Liver (tissue), 9 donors: Measurements from ENCODE around the gene KCTD5. TPM values are rescaled to one million over a fixed set of nuclear protein-coding genes. Genes with fewer than 3 reads are reported as not detected.
"Not testable (repeated sequence)": the region's sequence is repeated elsewhere in the genome, so short reads cannot be mapped to it uniquely, and the experiment has no call there.

Experiments used
- DNase-seq: peaks from one replicate; pipeline ENCODE4 v3.0.0-alpha.2; 2017; ENCODE audit warnings: low spot score
- H3K27ac ChIP-seq, 2 donors: one replicate each; pipeline ENCODE4 v1.7.0; 2013; ENCODE audit warnings: inconsistent platforms in 2 of 2, low read length in 2 of 2, control low read depth in 1 of 2, low read depth in 1 of 2, mild to moderate bottlenecking in 1 of 2
- H3K27me3 ChIP-seq, 4 donors: one replicate each; pipeline versions ENCODE4 v1.6.1 to v1.7.0; 2013; ENCODE audit warnings: low read length in 3 of 4, inconsistent platforms in 1 of 4, mild to moderate bottlenecking in 1 of 4, moderate library complexity in 1 of 4; ENCODE audit not compliant: control insufficient read depth in 4 of 4, insufficient read depth in 4 of 4
- H3K36me3 ChIP-seq, 4 donors: one replicate each; pipeline versions ENCODE4 v1.6.1 to v1.7.0; 2013; ENCODE audit warnings: low read length in 3 of 4, mild to moderate bottlenecking in 3 of 4, low read depth in 1 of 4, moderate library complexity in 1 of 4; ENCODE audit not compliant: control insufficient read depth in 4 of 4, insufficient read depth in 3 of 4
- H3K4me1 ChIP-seq, 4 donors: one replicate each; pipeline versions ENCODE4 v1.6.1 to v1.7.0; 2013; ENCODE audit warnings: low read length in 3 of 4, mild to moderate bottlenecking in 3 of 4, moderate library complexity in 1 of 4; ENCODE audit not compliant: control insufficient read depth in 4 of 4, insufficient read depth in 4 of 4
- H3K4me3 ChIP-seq, 3 donors: one replicate each; pipeline versions ENCODE4 v1.6.1 to v1.7.0; 2013; ENCODE audit warnings: low read length in 3 of 3, control low read depth in 1 of 3, low read depth in 1 of 3, mild to moderate bottlenecking in 1 of 3
- H3K9ac ChIP-seq, 2 donors: one replicate each; pipeline ENCODE4 v1.7.0; 2013; ENCODE audit warnings: low read length in 2 of 2, mild to moderate bottlenecking in 2 of 2, moderate library complexity in 2 of 2, control low read depth in 1 of 2, low read depth in 1 of 2
- H3K9me3 ChIP-seq, 4 donors: one replicate each; pipeline versions ENCODE4 v1.6.1 to v1.7.0; 2013; ENCODE audit warnings: low read length in 3 of 4; ENCODE audit not compliant: control insufficient read depth in 4 of 4
- EGR1 ChIP-seq, 2 donors: IDR thresholded peaks; 2 replicates each; pipeline ENCODE4 v1.6.1; 2016 to 2018; ENCODE audit warnings: antibody characterized with exemption in 2 of 2, low read depth in 2 of 2
- FOXA1 ChIP-seq: IDR thresholded peaks from 2 replicates; pipeline ENCODE4 v1.6.1; 2016; ENCODE audit warnings: antibody characterized with exemption
- FOXA2 ChIP-seq: IDR thresholded peaks from 2 replicates; pipeline ENCODE4 v1.6.1; 2016; ENCODE audit warnings: antibody characterized with exemption
- GABPA ChIP-seq, 2 donors: IDR thresholded peaks in 1 of 2; conservative IDR thresholded peaks in 1 of 2; 2 replicates each; pipeline ENCODE4 v1.6.1; 2016; ENCODE audit warnings: antibody characterized with exemption in 2 of 2, mild to moderate bottlenecking in 1 of 2, moderate library complexity in 1 of 2
- HNF4A ChIP-seq, 2 donors: conservative IDR thresholded peaks; 2 replicates each; pipeline ENCODE4 v1.6.1; 2016; ENCODE audit warnings: antibody characterized with exemption in 2 of 2, mild to moderate bottlenecking in 2 of 2
- HNF4G ChIP-seq: IDR thresholded peaks from 2 replicates; pipeline ENCODE4 v1.6.1; 2016; ENCODE audit warnings: antibody characterized with exemption
- JUND ChIP-seq, 2 donors: IDR thresholded peaks; 2 replicates each; pipeline ENCODE4 v1.6.1; 2016; ENCODE audit warnings: antibody characterized with exemption in 2 of 2
- NR2F2 ChIP-seq: IDR thresholded peaks from 2 replicates; pipeline ENCODE4 v1.6.1; 2016; ENCODE audit warnings: antibody characterized with exemption
- RAD21 ChIP-seq, 2 donors: IDR thresholded peaks; 2 replicates each; pipeline ENCODE4 v1.6.1; 2016; ENCODE audit warnings: antibody characterized with exemption in 2 of 2, mild to moderate bottlenecking in 2 of 2
- RXRA ChIP-seq, 2 donors: IDR thresholded peaks; 2 replicates each; pipeline ENCODE4 v1.6.1; 2017 to 2018; ENCODE audit warnings: antibody characterized with exemption in 2 of 2, mild to moderate bottlenecking in 1 of 2
- SP1 ChIP-seq: IDR thresholded peaks from 2 replicates; pipeline ENCODE4 v1.6.1; 2018; ENCODE audit warnings: antibody characterized with exemption, mild to moderate bottlenecking
- TAF1 ChIP-seq: conservative IDR thresholded peaks from 2 replicates; pipeline ENCODE4 v1.6.1; 2016; ENCODE audit warnings: antibody characterized with exemption, mild to moderate bottlenecking
- YY1 ChIP-seq: IDR thresholded peaks from 2 replicates; pipeline ENCODE4 v1.6.1; 2016; ENCODE audit warnings: antibody characterized with exemption, mild to moderate bottlenecking
- WGBS: extraction: QIAGEN DNeasy Blood & Tissue Kit; methylation state at CpG from one replicate; pipeline ENCODE4 v1.1.7; 2013; 5-methylcytosine and 5-hydroxymethylcytosine counted together
- polyA plus RNA-seq, 2 donors: library from polyadenylated mRNA; stranded (reverse) in 1 of 2; unstranded in 1 of 2; fragments of 200-250 nt in 1 of 2; fragments of >200 nt in 1 of 2; fragmentation: Nextera tagmentation in 1 of 2; extraction: Ambion mirVana in 1 of 2; gene quantifications; one replicate each; pipeline versions ENCODE4 v1.2.1 to v1.2.3, GENCODE V29; 2013 to 2015
- total RNA-seq, 2 donors: library from RNA; depleted of rRNA; stranded (reverse); fragments of >200 nt; gene quantifications; one replicate each; pipeline ENCODE4 v1.2.3, GENCODE V29; 2014
- TF ChIP-seq, protein P1 (sequence below): IDR thresholded peaks from 2 replicates; pipeline ENCODE4 v1.6.1; 2016; ENCODE audit warnings: antibody characterized with exemption
- TF ChIP-seq, protein P2 (sequence below): IDR thresholded peaks from 2 replicates; pipeline ENCODE4 v1.6.1; 2016; ENCODE audit warnings: antibody characterized with exemption, mild to moderate bottlenecking
- TF ChIP-seq, protein P3 (sequence below): IDR thresholded peaks from 2 replicates; pipeline ENCODE4 v1.6.1; 2016; ENCODE audit warnings: antibody characterized with exemption
- TF ChIP-seq, protein P4 (sequence below): IDR thresholded peaks from 2 replicates; pipeline ENCODE4 v1.6.1; 2016; ENCODE audit warnings: antibody characterized with exemption
- TF ChIP-seq, protein P5 (sequence below): fragments of 150-350 bp; IDR thresholded peaks from 2 replicates; pipeline ENCODE4 v1.5.1; 2017; ENCODE audit warnings: improper control_type of control experiment, low read depth, low read length; ENCODE audit not compliant: missing input control
- donor health status: healthy.
- donor health status: healthy.
- donor health status: healthy.
- donor health status: healthy.
- donor health status: healthy.

Gene KCTD5
- total and polyA plus RNA-seq, 4 donors: 8.3 to 14.2 (median 11.5) TPM

DNA sequence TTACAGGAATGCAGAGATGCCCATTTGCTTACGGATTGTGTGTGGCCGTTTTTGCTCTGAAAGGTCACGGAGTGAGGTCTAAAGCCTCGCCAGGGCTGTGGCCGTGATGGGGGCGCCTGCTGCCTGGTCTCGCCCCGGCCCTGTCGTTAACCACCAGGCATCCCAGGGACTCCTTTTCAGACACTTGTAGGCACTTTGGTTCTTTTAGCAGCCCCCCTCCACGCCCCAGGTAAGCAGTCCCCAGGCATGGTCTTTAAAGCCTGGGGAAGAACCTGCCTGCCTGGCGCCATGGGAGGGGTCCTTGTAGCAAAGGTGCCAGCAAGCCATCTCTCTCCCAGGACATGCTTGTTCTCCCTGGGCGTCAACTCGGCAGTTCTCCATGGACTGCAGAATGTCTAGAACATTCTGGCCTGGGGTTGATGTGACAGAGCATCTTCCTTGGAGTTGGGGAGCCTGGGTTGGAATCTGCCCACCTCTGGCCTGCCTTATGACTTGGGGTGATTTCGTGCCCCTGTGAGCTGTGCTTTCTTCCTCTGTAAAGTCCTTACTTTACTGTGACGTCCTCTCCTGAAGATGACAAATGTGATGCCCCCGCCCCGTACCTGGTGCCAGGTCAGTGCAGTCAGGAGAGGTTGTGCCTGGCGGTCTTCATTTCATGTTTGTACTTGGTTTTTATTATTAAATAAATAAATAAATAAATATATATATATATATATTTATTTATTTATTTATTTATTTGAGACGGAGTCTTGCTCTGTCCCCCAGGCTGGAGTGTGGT is 5.4 kb downstream of the KCTD5 start:
- Histone ChIP-seq H3K36me3 (peaks cover 0 to 9% (median 4%) of the 10 kb centered on the region in 4 donors), H3K27ac (no peak overlapping the region), H3K4me1 (peaks cover 0 to 17% (median 10%) of the 10 kb centered on the region in 4 donors), H3K9me3 (no peaks in the 10 kb centered on the region), H3K4me3 (no peak overlapping the region), H3K9ac (no peak overlapping the region), H3K27me3 (no peaks in the 10 kb centered on the region)
- no peak for TF ChIP-seq NR2F2
- DNase-seq: no peak
- 88% methylated on average over 19 of the region's 19 CpGs for WGBS

DNA sequence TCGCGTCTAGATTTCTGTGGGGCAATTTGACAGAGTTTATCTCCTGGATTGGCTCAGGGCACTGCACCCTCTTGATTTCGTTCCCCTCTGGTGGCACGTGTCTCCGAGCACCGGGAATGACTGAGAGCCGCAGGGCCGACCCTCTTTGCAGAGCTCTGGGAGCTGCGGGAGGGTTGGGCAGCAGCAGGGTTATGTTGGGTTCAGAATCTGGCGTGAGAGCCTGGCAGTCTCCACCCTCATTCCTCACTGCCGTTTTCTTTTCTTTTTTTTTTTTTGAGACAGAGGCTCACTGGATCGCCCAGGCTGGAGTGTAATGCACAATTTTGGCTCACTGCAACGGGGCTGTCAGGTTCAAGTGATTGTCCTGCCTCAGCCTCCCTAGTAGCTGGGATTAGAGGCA is 7.1 kb downstream of the KCTD5 start:
- H3K9me3 ChIP-seq, DNase-seq, H3K27ac ChIP-seq, H3K27me3 ChIP-seq, H3K4me3 ChIP-seq, H3K9ac ChIP-seq: not testable (repeated sequence)
- peaks cover 0 to 10% (median 4%) of the 10 kb centered on the region in 4 donors for H3K36me3 ChIP-seq
- 80% methylated on average over 4 of the region's 13 CpGs for WGBS
- peaks cover 0 to 12% (median 7%) of the 10 kb centered on the region in 4 donors for H3K4me1 ChIP-seq

DNA sequence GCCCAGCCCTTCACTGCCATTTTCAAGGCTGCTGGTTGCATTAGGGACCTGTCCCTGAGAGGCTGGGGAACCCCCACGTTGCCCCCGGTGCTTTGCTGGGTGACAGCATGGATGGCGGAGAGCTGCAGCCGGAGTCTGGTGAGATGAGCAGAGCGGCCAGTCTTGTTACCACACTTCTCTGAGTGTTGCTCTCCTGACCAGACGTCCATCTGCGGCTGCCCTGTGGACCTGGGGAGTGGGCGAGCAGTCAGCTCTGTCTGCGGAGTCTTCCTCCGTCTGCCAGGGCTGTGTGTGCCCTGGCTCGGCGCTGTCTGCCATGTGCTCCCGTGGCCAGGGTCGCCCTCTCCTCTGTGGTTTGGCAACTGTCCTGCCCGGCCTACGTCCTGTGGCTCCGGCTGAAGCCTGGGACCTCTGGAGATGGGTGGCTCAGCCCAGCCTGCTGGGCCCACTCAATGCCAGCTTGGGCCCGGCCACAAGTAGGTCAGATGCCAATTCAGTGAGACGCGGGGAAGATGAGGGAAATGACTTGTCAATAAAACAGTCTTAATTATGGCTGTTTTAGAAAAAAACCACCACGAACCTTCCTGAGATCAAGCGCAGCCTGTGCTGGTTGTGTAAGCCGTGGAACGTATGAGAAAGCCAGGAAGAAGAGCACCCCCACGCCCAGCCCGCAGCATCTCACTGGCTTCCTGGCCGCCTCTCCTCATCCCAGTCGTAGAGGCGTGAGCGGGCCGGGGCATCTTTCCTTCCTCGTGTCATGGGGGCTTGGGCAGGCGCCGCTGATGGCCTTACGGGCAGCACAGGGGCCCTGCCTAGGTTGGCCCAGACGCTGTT is 7.9 kb downstream of the KCTD5 start:
- no peak for DNase-seq
- Histone ChIP-seq H3K9me3 (no peaks in the 10 kb centered on the region), H3K4me3 (no peak overlapping the region), H3K27me3 (no peaks in the 10 kb centered on the region), H3K4me1 (peaks cover 0 to 12% (median 7%) of the 10 kb centered on the region in 4 donors), H3K27ac (no peak overlapping the region), H3K9ac (no peak overlapping the region), H3K36me3 (peaks cover 0 to 10% (median 4%) of the 10 kb centered on the region in 4 donors)
- TF ChIP-seq JUND (IDR thresholded peaks at IDR 0.05) (no peak), GABPA (IDR thresholded peaks at IDR 0.05 in 1 of 2, conservative IDR thresholded peaks at IDR 0.05 in 1 of 2) (no peak), RAD21 (IDR thresholded peaks at IDR 0.05) (no peak), RXRA (IDR thresholded peaks at IDR 0.05) (no peak), HNF4G (no peak), FOXA2 (no peak), NR2F2 (no peak), YY1 (no peak), SP1 (no peak), TAF1 (no peak), EGR1 (IDR thresholded peaks at IDR 0.05; ENCODE audit: low read depth in 2 of 2) (no peak), HNF4A (conservative IDR thresholded peaks at IDR 0.05) (no peak), FOXA1 (no peak)
- TF ChIP-seq, protein P1, sequence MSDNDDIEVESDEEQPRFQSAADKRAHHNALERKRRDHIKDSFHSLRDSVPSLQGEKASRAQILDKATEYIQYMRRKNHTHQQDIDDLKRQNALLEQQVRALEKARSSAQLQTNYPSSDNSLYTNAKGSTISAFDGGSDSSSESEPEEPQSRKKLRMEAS: no peak
- TF ChIP-seq, protein P2, sequence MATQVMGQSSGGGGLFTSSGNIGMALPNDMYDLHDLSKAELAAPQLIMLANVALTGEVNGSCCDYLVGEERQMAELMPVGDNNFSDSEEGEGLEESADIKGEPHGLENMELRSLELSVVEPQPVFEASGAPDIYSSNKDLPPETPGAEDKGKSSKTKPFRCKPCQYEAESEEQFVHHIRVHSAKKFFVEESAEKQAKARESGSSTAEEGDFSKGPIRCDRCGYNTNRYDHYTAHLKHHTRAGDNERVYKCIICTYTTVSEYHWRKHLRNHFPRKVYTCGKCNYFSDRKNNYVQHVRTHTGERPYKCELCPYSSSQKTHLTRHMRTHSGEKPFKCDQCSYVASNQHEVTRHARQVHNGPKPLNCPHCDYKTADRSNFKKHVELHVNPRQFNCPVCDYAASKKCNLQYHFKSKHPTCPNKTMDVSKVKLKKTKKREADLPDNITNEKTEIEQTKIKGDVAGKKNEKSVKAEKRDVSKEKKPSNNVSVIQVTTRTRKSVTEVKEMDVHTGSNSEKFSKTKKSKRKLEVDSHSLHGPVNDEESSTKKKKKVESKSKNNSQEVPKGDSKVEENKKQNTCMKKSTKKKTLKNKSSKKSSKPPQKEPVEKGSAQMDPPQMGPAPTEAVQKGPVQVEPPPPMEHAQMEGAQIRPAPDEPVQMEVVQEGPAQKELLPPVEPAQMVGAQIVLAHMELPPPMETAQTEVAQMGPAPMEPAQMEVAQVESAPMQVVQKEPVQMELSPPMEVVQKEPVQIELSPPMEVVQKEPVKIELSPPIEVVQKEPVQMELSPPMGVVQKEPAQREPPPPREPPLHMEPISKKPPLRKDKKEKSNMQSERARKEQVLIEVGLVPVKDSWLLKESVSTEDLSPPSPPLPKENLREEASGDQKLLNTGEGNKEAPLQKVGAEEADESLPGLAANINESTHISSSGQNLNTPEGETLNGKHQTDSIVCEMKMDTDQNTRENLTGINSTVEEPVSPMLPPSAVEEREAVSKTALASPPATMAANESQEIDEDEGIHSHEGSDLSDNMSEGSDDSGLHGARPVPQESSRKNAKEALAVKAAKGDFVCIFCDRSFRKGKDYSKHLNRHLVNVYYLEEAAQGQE: no peak
- TF ChIP-seq, protein P3, sequence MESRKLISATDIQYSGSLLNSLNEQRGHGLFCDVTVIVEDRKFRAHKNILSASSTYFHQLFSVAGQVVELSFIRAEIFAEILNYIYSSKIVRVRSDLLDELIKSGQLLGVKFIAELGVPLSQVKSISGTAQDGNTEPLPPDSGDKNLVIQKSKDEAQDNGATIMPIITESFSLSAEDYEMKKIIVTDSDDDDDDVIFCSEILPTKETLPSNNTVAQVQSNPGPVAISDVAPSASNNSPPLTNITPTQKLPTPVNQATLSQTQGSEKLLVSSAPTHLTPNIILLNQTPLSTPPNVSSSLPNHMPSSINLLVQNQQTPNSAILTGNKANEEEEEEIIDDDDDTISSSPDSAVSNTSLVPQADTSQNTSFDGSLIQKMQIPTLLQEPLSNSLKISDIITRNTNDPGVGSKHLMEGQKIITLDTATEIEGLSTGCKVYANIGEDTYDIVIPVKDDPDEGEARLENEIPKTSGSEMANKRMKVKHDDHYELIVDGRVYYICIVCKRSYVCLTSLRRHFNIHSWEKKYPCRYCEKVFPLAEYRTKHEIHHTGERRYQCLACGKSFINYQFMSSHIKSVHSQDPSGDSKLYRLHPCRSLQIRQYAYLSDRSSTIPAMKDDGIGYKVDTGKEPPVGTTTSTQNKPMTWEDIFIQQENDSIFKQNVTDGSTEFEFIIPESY: no peak
- TF ChIP-seq, protein P4, sequence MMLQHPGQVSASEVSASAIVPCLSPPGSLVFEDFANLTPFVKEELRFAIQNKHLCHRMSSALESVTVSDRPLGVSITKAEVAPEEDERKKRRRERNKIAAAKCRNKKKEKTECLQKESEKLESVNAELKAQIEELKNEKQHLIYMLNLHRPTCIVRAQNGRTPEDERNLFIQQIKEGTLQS: no peak
- TF ChIP-seq, protein P5, sequence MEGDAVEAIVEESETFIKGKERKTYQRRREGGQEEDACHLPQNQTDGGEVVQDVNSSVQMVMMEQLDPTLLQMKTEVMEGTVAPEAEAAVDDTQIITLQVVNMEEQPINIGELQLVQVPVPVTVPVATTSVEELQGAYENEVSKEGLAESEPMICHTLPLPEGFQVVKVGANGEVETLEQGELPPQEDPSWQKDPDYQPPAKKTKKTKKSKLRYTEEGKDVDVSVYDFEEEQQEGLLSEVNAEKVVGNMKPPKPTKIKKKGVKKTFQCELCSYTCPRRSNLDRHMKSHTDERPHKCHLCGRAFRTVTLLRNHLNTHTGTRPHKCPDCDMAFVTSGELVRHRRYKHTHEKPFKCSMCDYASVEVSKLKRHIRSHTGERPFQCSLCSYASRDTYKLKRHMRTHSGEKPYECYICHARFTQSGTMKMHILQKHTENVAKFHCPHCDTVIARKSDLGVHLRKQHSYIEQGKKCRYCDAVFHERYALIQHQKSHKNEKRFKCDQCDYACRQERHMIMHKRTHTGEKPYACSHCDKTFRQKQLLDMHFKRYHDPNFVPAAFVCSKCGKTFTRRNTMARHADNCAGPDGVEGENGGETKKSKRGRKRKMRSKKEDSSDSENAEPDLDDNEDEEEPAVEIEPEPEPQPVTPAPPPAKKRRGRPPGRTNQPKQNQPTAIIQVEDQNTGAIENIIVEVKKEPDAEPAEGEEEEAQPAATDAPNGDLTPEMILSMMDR: no peak
- 87% methylated on average over 36 of the region's 36 CpGs for WGBS
